Stimulated activated CD4-positive, alpha-beta T cell treated with anti-CD3 and anti-CD28 coated beads, Interleukin-15, amount 100 ng/mL, for 1 hour (primary cell): ENCODE data around the gene KCNMA1.

Source experiments
- DNase-seq, 2 donors: peaks; one replicate each; pipeline ENCODE4 v3.0.0-alpha.2; 2020; ENCODE audit warnings: low read depth in 1 of 2, low spot score in 1 of 2

Gene KCNMA1

GRCh38 chr10:76892766-76893479, 744.7 kb downstream of the KCNMA1 start:
- no peak for DNase-seq

DNA sequence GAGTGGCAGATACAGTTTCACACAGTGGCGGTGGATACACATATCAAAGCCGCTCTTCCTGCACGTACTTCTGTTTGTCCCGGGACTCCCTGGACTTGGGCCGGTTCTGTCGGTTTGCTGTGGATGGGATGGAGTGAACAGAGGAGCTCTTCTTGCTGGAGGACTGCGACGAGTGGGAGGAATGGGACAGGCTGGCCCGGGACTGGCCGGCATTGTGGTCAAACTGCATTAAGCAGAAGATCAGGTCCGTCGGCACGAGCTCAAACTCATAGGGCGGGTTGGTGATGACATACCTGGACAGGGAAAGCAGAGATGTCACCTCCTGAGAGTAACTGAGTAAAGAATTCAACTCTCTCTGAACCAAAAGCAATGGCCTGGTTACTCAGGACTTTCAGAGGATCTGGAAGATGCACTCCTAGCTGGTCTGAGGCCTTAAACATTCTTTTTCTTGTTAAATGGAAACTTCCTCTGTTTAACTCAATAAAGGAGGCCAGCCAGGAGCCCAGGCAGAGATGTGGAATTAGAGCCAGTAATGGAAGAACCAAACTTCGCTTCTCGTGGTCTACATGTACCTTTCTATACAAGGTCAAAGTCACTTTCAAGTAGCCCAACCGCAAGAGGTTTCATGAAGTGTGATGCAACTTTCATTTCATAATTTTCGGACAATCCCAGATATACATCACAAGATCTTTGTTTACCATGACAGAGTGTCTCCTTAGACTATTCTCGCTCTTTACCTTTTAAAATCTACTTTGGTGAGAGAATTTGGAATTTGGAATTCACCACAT, 750.2 kb downstream of the KCNMA1 start:
- DNase-seq, result no peak

DNA sequence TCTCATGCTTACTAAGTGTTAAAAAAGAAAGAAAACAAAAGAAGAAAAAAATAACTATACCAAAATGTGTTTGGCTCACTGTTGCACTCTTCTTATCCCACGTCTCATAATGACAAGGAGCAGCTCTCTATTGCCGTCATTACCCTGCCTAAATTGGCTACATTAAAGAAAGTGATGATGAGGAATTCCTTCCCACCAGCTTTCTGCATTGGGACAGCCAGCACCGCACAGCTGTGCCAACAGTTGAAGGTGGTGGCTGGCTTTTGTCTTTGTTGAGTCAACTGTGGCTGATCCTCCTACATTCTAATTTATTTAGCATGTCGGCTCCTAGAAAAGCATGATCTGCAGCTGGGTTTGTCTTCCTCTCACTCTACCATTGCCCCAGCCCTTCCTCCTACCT, 751.8 kb downstream of the KCNMA1 start:
- no peak for DNase-seq

- DNase-seq, result no peak
Measured at GRCh38 chr10:76884673-76885275, 752.8 kb downstream of the KCNMA1 start.

DNA sequence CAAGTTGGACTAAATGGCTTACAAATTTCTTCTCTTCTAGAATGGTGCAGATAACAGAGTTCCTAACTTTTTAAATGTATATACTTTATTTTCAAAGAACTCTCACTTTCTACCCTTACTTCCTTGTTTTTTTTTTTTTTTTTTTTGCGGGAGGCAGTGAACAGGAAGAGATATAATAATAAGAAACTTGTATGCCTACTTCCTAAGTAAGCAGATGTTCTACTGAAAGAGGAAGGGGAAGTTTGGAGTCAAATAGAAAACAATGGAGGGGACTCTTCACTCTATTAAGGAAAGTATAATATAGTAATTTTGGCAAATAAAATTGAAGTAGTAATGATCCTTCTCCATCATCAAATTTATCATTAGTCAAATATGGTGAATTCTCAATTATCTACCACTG, 754.0 kb downstream of the KCNMA1 start:
- DNase-seq, result no peak

DNA sequence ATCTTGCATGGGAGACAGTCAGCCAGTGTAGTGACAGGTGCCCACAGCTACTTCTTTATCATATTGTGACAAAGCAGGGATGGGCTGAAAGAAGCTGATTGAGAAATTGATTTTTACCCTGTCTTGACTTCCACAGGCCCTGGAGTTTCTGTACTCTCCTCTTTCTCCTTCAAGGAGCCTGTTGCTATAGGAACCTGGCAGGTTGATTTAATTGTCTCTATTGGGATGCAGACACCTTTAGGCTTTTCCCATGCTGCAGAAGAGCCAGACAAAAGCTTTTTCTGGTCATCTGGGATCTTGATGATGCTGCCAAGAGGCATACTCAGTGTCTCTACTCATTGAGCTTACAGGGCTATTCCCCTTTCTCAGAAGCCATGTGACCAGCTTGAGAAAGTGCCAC, 754.8 kb downstream of the KCNMA1 start:
- DNase-seq, result no peak

DNA sequence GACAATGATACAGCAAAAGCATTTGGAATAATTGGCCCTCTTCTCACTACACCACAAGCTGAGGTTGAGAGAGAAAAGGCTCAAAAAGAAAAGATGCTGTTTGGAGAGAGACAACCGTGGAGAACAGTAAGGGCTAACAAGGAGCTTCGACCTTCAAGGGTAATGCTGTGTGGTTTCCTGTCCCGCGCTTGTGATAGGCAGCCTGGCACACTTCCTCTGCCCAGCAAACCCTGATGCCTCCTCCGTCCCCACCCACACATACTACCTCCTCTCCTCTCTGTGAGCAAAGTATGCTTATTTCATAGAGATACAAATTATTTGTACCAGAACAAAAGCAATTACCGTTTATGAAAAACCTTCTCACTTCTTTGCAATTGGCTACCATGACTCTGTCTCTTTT, 755.4 kb downstream of the KCNMA1 start:
- no peak for DNase-seq

DNA sequence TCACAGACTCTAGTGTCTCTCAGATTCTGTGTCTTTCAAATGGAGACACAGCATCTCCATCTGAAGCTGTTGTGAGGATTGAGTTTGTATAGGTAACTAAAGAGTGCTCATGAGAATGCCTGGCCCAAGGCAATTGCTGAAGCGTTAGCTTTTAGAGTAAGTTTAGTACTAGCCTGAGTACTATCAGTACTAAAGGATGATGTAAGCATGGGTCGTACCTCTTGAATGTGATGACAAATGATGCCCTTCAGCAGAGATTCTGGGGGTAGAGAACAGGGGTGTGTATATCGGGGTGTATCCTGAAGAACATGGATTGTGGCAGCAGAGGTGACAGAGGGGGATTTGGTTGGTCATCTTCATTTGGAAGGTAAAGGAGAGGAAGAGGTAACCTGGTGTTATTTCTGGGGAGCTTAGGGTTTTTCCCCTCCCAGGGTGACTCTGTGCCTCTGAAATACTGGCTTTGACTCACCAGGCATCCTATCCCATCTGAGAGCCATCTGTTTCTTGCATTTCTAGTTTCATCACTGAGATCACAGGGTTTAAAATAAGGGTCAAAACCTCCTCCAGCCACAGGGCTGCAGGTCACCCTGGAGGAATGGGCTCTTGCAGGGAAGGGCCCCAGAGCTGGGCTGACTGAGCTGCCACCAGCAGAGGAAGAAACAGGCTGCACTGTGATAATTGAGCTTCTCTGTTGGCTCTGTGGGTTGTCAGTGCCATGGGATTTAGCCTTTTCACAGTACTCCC, 756.0 kb downstream of the KCNMA1 start:
- no peak for DNase-seq

DNA sequence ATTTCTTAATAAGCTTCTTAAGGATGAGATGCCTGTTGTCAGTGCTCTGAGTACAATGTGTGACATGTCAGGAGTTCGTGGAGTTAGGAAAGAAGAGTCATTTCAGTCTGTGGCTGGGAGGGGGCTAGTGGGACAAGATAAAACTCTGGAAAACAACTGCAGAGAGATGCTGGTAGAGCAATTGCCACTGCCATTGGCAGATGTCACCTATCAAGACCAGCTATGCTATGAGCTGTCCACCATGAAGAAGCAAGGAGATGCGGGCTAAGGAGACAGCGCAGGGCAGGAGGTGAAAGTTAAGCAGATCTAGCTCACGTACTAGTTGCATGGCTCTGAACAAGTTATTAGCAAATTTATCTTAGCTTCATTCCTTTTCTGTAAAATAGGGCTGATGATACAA, 756.7 kb downstream of the KCNMA1 start:
- no peak for DNase-seq

DNA sequence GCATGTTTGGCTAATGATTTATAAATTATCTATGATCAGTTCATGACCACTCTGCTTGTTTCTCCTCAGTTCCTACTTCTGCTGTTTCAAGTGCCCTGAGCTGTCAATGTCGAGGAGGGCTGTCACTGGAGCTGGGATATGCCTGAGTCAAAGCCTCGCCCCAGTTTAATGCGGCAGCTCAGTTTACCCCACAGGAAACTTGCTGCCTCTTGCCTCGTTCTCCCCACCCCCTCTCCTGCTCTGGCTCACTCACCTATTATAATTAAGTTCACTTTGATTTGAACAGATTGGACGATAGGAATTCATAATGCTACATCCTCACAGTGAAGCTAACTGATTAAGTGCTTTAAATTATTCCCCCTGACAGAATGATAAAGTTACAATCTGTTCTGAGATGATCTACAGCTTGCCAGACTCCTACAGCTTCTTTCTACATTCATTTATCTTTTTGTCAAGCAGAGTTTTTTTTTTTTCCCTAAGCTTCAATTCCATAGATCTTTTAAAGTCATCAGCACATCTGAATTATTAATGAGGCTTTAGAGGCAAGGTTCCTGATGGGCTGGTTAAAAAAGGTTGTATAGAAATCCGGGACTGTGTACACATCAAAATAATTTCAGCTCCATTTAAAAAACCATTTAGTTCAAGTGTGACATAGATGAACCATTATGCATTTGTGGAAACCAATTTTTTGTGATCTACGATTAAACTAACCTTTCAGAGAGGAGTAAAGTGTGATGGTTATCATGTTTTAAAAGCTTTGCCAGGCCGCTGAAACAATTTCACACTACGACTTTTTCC, 758.3 kb downstream of the KCNMA1 start:
- DNase-seq, result no peak

DNA sequence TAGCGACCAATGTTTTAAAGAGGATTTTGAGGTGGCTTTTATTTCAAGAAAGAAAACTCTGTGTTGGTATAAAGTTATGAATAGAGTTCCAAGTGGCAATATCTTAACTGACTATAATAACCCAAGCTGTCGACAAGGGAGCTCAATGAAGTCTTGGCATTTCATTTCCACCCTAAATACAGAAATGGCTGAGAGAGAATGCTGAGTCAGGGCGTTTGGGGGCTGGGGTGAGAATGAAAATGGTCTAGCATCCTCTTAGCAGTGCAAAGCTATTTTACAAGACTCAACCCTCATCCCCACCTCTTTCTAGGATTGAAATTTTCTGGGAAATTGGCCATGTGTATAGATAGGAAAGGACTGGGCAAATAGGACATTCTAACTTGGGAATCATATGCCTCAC, 759.1 kb downstream of the KCNMA1 start:
- no peak for DNase-seq

DNA sequence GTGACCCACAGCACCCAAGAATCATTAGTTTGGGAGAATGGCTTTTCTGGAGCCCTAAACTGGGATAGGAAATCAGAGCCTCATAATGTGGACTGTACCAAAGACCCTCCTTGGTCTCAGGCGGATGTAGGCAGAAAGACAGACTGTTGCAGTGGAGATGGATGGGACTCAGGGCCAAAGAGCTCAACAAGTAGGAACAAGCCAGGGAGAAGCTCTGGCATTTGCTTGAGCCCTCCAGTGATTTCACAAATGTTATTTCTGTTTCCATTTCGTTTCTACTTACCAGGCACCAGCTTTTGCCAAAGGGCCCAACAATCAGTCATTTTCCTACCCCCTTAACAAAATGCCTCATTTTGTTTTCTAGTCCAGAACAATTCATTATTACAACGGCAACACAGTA, 762.7 kb downstream of the KCNMA1 start:
- no peak for DNase-seq

DNA sequence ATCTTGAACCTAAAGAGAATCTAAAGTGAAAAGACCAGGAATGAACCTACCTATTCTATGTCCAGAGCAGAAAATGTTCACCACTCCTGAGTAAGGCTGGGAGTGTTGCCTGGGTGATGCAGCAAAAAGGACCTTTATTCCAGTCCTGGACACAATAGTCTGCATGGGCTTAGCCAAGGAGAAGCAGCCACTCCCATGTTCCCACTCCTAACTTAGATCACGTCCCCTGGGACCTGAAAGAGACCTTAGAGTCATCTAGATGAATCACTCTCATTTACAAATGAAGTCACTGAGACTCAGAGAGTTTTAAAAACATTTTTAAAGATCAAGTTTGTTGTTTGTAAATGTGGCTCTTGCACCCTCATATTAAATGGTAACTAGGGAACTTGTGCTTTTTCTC, 763.4 kb downstream of the KCNMA1 start:
- DNase-seq, result no peak

DNA sequence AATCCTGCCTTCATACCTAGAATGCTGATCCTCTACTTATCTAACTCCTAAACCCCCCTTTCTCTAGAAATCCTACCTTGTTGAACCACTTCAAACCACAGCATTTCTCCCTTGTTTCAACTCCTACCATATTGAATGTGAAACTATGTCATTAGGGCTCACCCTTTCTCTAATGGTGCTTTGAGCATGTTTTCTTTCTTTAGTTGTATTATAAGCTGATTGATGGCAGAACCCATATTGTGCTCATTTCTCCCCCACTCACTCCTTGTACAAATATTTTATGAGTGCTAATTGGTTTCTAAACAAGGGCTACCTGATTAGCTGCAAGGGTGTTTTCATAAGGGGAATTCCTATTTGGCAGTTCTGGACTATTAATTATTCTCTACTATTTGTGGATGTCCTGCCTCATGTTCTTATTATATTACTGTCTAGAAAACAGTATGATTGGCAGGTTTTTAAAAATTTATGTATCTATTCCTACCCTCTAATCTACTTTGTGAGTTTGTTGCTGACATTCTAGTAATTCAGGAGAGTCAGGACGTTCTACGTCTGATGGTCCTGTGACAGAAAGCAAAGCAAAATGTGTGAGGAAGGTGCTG, 765.8 kb downstream of the KCNMA1 start:
- no peak for DNase-seq

DNA sequence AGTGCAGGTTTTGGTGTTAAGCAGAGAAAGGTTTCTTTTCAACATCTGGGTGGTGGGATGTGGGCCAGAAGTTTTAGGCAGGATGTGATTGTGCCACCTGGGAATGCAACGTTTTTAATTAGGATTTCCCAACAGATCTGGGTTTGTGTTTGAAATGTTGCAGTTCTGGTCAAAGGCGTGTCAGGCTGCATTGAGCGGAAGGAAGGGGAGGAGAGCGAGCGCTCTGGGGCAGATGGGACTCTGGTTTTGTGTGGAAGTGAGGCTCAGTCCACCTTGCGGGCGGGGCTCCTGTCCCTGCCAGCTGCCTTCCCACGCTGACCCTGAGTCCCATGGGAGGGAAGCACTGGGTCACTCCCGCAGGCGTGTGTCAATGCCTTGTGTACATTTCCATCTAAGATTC, 767.7 kb downstream of the KCNMA1 start:
- DNase-seq, result no peak

- no peak for DNase-seq
Measured at GRCh38 chr10:76868098-76868977, 769.3 kb downstream of the KCNMA1 start.

- DNase-seq, result no peak
Measured at GRCh38 chr10:76866841-76867586, 770.6 kb downstream of the KCNMA1 start.

GRCh38 chr10:76864922-76865321, 772.7 kb downstream of the KCNMA1 start:
- no peak for DNase-seq

DNA sequence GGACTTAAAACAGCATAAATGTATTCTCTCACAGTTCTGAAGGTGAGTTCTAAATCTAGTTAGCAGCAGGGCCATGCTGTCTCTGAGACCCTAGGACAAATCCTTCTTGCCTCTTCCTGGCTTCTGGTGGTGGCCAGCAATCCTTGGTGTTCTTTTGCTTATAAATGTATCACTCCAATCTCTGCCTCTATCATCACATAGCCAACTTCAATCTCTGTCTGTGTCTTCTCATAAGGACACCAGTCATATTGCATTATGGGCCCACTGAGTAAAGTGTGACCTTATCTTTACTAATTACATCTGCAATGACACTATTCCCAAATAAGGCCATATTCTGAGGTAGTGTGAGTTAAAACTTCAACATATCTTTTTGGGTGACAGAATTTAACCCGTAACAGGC, 778.9 kb downstream of the KCNMA1 start:
- no peak for DNase-seq
